Epithelial cell of prostate (primary cell): ENCODE results near the gene KCNQ4.

Experiments
- DNase-seq: peaks from one replicate; pipeline ENCODE4 v3.0.0-alpha.2; 2011; ENCODE audit warnings: low read depth, low spot score
- H3K27ac ChIP-seq: fragments of 450-650 bp; 2 replicates; pipeline ENCODE4 v1.5.1; 2017; ENCODE audit warnings: mild to moderate bottlenecking

The KCNQ4 gene

GRCh38 chr1:40773748-40774265, 9.8 kb upstream of the KCNQ4 start:
- no peak for DNase-seq
- no peak overlapping the region for H3K27ac ChIP-seq

- DNase-seq: no peak
- H3K27ac ChIP-seq: no peak overlapping the region
Observed at GRCh38 chr1:40774266-40774998, 9.2 kb upstream of the KCNQ4 start.

DNA sequence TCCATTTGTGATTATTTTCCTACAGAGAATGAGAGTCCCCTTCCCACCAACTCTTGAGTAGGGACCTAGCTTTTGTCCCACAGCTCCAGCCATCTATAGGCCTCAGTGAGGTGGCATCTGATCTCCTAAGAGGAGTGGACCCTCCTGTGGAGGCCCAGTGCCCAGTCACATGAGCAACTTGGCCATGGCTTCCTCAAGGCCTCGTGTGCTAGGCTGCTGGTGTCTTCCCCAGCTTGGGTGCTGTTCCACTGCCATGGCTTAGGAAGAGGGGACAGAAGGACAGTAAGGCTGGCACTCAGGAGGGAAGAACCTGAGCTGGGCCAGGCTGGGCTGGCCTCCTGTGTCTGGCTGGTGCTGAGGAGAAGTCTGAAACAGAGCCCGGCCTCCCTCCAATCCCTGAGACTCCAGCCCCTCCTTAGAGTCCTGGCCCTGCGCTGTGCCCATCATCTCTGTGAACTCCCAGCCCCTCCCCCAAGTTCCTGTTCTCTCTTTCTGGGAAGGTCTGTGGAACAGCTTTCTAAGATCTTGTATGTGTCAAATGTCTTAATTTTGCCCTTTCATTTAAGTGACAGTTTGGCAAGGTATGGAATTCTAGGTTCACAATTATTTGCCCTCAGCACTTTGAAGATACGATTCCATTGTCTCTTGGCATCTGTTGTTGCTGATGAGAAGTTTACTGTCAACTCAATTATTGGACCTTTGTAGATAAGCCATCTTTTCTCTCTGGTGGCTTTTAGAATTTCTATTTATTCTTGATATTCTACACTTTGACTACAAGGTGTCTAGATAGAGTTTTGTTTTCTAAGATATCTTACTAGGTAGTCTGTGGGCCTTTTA, 7.1 kb upstream of the KCNQ4 start:
- H3K27ac ChIP-seq: no peak overlapping the region
- DNase-seq: no peak

GRCh38 chr1:40777224-40777970, 6.2 kb upstream of the KCNQ4 start:
- no peak overlapping the region for H3K27ac ChIP-seq
- DNase-seq: no peak

DNA sequence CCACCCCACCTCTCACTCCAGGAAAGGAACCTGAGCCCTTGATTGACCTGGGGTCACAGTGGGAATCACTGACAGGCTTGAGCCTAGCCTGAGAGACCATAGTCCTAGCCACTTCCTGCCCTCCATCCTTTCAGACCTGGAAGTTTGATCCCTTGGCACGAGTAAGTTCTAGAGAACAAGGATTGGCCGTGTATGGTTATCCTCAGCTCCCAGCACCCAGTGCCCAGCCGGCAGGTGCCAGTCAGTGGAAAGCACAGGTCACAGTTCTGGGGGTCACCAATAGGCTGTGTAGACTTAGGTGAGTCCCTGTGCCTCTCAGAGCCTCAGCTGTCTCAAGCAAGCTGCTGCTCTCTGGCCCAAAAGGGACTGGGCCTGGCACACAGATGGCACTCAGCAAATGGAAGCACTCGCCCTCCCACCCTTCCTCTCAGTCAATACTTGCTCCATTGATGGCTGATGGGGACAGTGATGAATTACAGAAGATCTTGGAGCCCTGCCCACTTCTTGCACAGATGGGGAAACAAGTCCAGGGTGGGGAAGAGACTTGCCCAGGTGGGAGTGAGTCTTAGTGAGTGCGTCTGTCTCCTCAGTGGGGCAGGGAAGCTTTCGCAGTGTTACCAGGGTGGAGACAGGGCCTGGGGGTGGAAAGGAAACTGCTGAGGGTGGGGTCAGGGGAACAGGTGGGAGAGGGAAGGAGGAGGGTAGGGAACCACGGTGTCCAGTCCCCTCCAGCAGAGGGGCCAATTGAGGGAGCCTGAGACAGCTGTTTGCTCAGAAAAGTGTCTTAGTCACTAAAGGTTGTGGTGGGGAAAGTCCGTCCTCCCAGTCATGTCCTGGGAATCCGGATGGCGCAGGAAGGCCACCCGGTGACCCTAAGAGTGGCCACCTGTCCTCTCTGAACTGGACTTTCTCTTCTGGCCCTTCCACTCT, 2.6 kb upstream of the KCNQ4 start:
- DNase-seq: no peak
- H3K27ac ChIP-seq: no peak overlapping the region

DNA sequence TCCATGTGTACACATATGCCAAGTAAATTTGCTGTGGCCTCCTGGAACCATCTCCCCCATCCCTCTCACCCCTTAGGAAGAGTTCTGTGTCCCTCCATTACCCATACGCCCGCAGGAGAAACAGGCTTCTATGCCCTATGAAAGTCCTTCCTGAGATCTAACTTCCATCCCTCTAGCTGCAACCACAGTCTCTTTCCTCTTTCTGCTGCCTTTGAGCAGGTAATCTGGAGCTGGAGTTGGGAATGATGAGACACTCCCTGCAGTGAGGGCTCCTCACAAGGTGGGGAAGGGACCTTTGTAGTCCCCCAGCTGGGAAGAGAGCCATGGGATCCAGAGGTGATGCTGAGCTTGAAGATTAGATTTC, 2.0 kb upstream of the KCNQ4 start:
- no peak overlapping the region for H3K27ac ChIP-seq
- no peak for DNase-seq

GRCh38 chr1:40782371-40782956, 1.1 kb upstream of the KCNQ4 start:
- no peak for DNase-seq
- no peak overlapping the region for H3K27ac ChIP-seq

DNA sequence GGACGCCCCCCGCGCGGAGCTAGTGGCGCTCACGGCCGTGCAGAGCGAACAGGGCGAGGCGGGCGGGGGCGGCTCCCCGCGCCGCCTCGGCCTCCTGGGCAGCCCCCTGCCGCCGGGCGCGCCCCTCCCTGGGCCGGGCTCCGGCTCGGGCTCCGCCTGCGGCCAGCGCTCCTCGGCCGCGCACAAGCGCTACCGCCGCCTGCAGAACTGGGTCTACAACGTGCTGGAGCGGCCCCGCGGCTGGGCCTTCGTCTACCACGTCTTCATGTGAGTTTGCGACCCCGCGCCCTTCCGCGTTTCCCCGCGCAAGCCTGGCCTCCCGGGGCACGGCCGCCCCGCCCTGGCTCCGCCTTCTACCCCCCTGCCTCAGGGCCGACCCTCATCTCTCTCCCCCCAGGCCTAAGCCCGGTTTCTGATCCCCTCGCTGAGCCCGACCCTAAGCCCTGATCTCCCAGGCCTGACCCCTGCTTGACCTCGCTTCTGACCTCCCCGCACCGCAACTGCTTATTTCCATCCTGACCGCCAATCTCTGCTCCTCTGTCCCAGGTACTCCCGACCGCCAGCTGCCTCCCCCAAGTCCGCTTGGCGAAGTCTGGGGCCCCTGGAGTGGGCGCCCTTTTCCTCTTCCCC, 669 bp downstream of the KCNQ4 start:
- H3K27ac ChIP-seq: no peak overlapping the region
- no peak for DNase-seq

DNA sequence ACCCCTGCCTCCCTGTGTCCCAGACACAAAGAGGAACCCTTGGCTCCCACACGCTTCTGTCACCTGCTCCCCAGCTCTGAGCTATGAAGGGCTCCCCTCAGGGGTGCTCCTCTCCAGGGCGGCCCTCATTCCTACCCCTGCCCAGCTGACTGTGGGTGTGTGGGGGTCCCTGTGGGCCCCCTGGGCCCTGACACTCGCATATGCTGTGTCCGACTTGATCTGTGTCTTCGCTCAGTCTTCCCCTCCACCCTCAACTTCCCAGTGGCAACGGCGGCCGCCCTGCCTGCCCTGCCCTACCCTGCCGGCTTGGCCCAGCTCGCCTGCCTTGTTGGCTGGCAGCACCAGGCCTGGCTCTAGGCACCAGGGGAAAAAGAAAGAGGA, 1.2 kb downstream of the KCNQ4 start:
- H3K27ac ChIP-seq: no peak overlapping the region
- DNase-seq: no peak

GRCh38 chr1:40785446-40785845, 1.9 kb downstream of the KCNQ4 start:
- DNase-seq: no peak
- no peak overlapping the region for H3K27ac ChIP-seq

GRCh38 chr1:40786171-40786994, 2.8 kb downstream of the KCNQ4 start:
- DNase-seq: no peak
- H3K27ac ChIP-seq: no peak overlapping the region

- DNase-seq: no peak
- no peak overlapping the region for H3K27ac ChIP-seq
Observed at GRCh38 chr1:40786995-40787705, 3.6 kb downstream of the KCNQ4 start.

- DNase-seq: no peak
- H3K27ac ChIP-seq: no peak overlapping the region
Observed at GRCh38 chr1:40787737-40788560, 4.4 kb downstream of the KCNQ4 start.

GRCh38 chr1:40788561-40789341, 5.2 kb downstream of the KCNQ4 start:
- DNase-seq: no peak
- H3K27ac ChIP-seq: no peak overlapping the region

DNA sequence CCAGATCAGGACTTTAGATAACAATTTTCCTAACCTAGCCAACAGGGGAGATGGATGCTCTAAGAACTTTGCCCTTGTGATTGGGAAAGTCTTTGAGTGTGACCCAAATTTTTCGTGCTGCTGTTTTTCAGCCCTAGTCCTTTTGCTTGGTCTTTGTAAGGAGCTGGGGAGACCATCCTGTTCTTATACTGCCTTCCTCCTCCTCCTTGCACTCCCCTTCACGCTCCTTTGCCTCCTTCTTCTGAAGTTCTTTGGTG, 5.7 kb downstream of the KCNQ4 start:
- no peak for DNase-seq
- no peak overlapping the region for H3K27ac ChIP-seq
